ENCODE measurements around the gene FBXL7.

DNA sequence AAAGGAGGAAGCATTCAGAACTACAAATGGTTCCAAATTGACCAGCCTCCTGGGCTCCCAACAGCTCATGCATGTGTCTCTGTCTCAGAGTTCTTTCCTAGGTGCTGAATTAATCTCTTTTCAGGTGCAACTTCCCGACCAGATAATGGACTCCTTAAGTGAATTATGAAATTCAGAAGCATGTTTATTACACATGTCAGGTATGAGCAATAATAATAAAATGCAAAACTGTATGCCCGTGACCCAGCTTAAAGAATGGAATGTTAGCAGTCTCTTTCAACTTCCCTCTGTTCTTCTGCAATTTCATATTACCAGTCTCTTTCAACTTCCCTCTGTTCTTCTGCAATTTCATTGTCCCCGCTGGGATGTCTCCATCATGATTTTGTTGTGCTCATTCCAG lies 60.4 kb downstream of the FBXL7 start:
- TF ChIP-seq CTCF (IDR thresholded peaks at IDR 0.05; ENCODE audit: insufficient read depth, low read length, poor library complexity, severe bottlenecking): no peak
- no peak for TF ChIP-seq EZH2phosphoT487 (conservative IDR thresholded peaks at IDR 0.05; ENCODE audit: low read length)
